ENCODE data around the gene UPK1A. TPM values are rescaled to one million over a fixed set of nuclear protein-coding genes. Genes with fewer than 3 reads are reported as not detected.

UPK1A gene
- total RNA-seq, 4 donors from 2014 or later: not detected

- whole genome bisulfite sequencing, 2 donors (ENCODE audit: low coverage in 1 of 2): 80 to 87% methylated on average over 2 to 3 of the region's 13 CpGs
Measured at GRCh38 chr19:35622750-35623149, 43.6 kb upstream of the UPK1A start.

GRCh38 chr19:35623327-35624010 lies 42.8 kb upstream of the UPK1A start:
- H3K4me1 ChIP-seq: peaks cover 0 to 8% (median 0%) of the 10 kb centered on the region in 3 donors
- WGBS, 2 donors (ENCODE audit: low coverage in 1 of 2): 86 to 100% methylated on average over 1 to 6 of the region's 6 CpGs
- no peak for ATAC-seq

More at GRCh38 chr19:35622750-35623149, 43.6 kb upstream of the UPK1A start:
- Histone ChIP-seq H3K36me3 (peaks cover 0 to 35% of the 10 kb centered on the region in 2 donors), H3K27ac (no peak overlapping the region), H3K9me3 (no peaks in the 10 kb centered on the region), H3K4me3 (no peak overlapping the region), H3K27me3 (no peaks in the 10 kb centered on the region), H3K4me1 (peaks cover 0 to 2% (median 0%) of the 10 kb centered on the region in 3 donors)
- ATAC-seq: no peak
- TF ChIP-seq POLR2AphosphoS5 (IDR thresholded peaks at IDR 0.05): no peak
- TF ChIP-seq EP300 (IDR thresholded peaks at IDR 0.05): no peak
- no peak for TF ChIP-seq CTCF (IDR thresholded peaks at IDR 0.05)
- TF ChIP-seq POLR2A (IDR thresholded peaks at IDR 0.05): no peak

GRCh38 chr19:35628264-35628564 lies 38.1 kb upstream of the UPK1A start:
- 4 to 7% methylated on average over 4 to 6 of the region's 9 CpGs for WGBS, 2 donors (ENCODE audit: low coverage in 1 of 2)
- H3K27ac ChIP-seq: peak overlapping the region; percentile 91 to 95 (median 94)
- H3K4me1 ChIP-seq: peaks cover 2 to 31% (median 6%) of the 10 kb centered on the region in 3 donors
- peaks cover 0 to 32% of the 10 kb centered on the region in 2 donors for H3K36me3 ChIP-seq
- H3K27me3 ChIP-seq: no peaks in the 10 kb centered on the region
- peak overlapping the region; percentile 97 to 99 for H3K4me3 ChIP-seq
- ATAC-seq: no peak
- no peaks in the 10 kb centered on the region for H3K9me3 ChIP-seq
- TF ChIP-seq POLR2A (IDR thresholded peaks at IDR 0.05) (no peak), POLR2AphosphoS5 (IDR thresholded peaks at IDR 0.05) (no peak), EP300 (IDR thresholded peaks at IDR 0.05) (no peak), CTCF (IDR thresholded peaks at IDR 0.05) (no peak)

More at GRCh38 chr19:35623327-35624010, 42.8 kb upstream of the UPK1A start:
- Histone ChIP-seq H3K27ac (no peak overlapping the region), H3K36me3 (peaks cover 0 to 28% of the 10 kb centered on the region in 2 donors), H3K27me3 (no peaks in the 10 kb centered on the region), H3K9me3 (no peaks in the 10 kb centered on the region), H3K4me3 (no peak overlapping the region)
- TF ChIP-seq POLR2AphosphoS5 (IDR thresholded peaks at IDR 0.05) (no peak), CTCF (IDR thresholded peaks at IDR 0.05) (no peak), EP300 (IDR thresholded peaks at IDR 0.05) (no peak), POLR2A (IDR thresholded peaks at IDR 0.05) (no peak)

GRCh38 chr19:35628565-35629331 lies 37.6 kb upstream of the UPK1A start, which contains the start of gene RBM42:
TSS of gene RBM42 (plus strand) at chr19:35629036. CDS start at chr19:35629154, 118 bp downstream.
- TF ChIP-seq POLR2AphosphoS5 (IDR thresholded peaks at IDR 0.05) (peak; percentile 85), CTCF (IDR thresholded peaks at IDR 0.05) (no peak), EP300 (IDR thresholded peaks at IDR 0.05) (no peak), POLR2A (IDR thresholded peaks at IDR 0.05) (peak; percentile 80 to 83)
- Histone ChIP-seq H3K4me1 (peaks cover 2 to 31% (median 6%) of the 10 kb centered on the region in 3 donors), H3K27ac (peak within 1 kb of the TSS; percentile 91 to 95 (median 94)), H3K27me3 (no peaks in the 10 kb centered on the region), H3K4me3 (peak within 1 kb of the TSS; percentile 97 to 99), H3K36me3 (peaks cover 0 to 37% of the 10 kb centered on the region in 2 donors), H3K9me3 (no peaks in the 10 kb centered on the region)
- WGBS, 2 donors (ENCODE audit: low coverage in 1 of 2): no CpG with 5 or more reads among the region's 56 CpGs
- peak; percentile 100 for ATAC-seq
